GM18909 (cell line): ENCODE data around the gene MYH11.

ENCODE experiments used
- ATAC-seq: cut with Tn5 transposase; IDR thresholded peaks from one replicate; pipeline ENCODE4 v1.9.1; 2021; ENCODE audit warnings: mild to moderate bottlenecking; ENCODE audit not compliant: unreplicated experiment, poor library complexity

The MYH11 gene

DNA sequence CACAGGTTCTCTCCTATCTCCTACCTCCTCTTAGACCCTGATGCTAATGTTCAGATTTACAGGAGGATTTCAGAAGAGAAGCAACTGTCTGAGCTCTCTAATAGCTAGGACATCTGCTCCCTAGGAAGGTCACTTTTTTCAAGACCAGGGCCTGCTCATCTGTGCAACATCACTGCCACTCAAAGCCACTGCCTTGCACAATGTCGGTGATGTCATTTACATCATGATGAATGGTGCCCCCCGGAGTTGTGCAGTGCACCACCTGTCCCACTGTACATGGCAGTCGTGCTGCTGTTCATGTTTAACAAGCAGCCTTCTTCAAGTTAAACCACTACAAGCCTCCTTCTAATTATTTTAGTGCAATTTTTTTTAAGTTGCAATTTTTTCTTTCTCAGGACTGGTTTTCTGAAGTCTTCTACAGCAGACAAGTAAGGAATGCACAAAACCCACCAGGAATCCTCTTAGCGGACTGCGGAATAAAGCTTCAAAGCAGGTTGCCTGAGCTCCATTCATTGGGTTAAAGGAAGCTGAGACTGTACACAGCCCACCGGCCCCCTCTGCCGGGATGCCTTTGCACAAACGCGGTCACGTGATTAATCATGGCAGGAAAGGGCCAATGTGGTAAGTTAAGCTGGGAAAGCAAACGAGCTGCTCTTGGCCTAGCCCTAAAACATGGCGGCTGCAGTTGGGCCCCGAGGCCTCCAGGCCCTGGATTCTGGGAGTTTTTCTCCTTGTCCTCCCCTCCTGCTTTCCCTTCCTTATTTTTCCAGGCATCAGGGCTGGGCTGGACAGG is 74.1 kb downstream of the MYH11 start:
- ATAC-seq = no peak

DNA sequence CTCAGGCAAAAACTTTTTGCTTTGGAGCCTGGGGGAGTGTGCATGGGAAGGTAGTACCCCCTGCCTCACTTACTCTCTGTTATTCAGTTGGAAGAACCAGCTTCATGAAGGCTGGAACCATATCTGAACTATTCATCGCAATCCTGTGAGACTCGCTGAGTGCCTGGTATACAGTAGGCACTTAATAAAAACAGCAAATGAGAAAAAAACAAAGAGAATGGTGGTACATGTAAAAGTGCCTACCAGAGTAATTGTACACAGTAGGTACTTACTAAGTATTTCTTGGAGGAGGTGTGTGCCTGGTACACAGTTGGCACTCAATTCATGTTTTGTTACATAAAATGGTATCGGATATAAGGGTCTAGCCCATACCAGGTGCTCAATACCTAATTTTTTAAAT is 75.2 kb downstream of the MYH11 start:
- no peak for ATAC-seq

- ATAC-seq = no peak
These were observed 76.0 kb downstream of the MYH11 start for GRCh38 chr16:15780805-15781204.

DNA sequence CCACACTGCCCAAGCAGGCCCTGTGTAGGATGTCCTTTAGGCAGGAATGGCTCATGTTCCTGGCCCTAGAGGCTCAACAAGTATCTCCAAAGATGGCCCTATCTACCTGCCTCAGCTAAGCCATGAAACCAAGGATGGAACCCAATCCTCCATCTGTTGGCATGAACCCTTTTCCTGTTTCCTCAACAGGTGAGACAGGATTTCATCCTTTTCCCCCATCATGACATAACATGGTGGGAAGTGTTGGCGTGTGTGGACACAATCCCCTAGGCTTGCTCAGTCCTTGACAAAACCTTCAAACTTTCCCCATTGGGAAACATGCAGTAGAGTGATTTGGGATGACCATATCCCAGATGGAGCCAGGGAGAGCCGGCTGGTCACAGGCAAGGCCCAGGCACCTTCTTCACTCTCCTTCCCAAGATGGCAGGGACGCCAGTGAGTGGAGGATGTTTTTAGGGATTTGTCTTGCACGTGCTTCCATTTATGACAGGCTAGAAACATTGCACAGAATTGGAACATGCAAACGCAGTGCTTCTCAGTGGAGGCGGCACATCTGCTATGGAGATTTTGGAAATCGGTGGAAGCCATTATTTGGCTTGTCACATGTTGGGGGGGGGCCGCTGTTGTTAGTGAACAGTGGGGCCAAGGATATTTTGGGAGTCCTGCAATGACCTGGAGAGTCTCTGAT is 77.0 kb downstream of the MYH11 start:
- ATAC-seq = no peak

DNA sequence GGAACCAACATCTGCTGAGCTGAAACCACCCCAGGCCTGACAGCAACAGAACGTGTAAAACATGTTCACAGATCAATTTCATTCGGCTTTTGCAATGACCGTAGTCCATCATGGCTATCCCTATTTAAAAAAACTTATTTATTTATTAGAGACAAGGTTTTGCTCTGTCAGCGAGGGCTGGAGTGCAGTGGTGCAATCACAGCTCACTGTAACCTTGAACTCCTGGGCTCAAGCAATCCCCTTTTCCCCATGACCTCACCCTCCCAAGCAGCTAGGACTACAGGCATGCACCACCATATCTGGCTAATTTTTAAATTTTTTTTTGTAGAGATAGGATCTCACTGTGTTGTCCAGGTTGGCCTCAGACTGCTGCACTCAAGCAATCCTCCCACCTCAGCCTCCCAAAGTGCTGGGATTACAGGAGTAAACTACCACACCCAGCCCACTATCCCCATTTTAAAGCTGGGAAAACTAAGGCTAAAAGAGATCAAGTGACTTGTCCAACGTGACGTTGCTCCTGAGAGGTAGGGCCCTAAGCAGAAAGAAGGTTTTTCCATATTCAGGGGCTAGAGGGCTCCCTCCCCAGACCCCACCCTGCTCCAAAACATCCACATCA is 77.7 kb downstream of the MYH11 start:
- no peak for ATAC-seq

DNA sequence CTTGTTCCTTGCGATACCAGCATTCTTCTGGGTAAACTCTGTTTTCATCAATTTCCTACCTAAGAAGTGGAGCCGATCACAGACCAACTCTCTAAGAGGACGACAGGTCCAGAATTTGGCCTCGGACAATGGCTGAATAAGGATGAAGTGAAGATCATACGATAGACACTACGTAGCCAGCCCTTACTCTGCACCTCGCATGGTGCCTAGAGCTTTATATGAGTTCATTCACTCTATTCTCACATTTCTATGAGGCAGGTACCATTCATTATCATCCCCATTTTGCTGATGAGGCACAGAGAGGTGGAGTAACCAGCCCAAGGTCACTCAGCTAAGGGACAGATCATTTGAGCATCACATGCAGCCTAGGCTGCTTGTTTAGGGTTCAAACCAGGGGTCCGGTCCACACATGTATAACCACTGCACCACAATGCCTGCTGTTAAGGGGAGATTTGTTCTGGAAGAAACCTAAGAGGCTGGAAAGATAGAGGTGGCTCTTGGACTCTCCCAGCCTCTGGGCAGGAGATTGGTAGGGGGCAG is 78.6 kb downstream of the MYH11 start:
- no peak for ATAC-seq

- ATAC-seq = no peak
These were observed 79.2 kb downstream of the MYH11 start for GRCh38 chr16:15777533-15778203.

GRCh38 chr16:15776572-15776971 is 80.3 kb downstream of the MYH11 start:
- no peak for ATAC-seq

- ATAC-seq = no peak
These were observed 81.0 kb downstream of the MYH11 start for GRCh38 chr16:15775663-15776304.

DNA sequence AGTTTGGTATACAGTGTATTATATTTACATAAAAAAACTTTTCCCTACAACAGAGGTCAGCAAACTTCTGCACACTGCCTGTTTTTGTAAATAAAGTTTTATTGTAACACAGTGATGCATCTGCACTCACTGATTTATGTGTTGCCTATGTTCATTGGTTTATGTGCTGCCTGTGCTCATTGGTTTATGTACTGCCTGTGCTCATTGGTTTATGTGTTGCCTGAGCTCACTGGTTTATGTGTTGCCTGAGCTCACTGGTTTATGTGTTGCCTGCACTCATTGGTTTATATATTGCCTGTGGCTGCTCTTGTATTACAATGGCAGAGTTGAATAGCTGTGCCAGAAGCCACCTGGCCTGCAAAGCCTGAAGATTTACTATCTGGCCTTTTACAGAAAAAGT is 81.6 kb downstream of the MYH11 start:
- ATAC-seq = no peak

DNA sequence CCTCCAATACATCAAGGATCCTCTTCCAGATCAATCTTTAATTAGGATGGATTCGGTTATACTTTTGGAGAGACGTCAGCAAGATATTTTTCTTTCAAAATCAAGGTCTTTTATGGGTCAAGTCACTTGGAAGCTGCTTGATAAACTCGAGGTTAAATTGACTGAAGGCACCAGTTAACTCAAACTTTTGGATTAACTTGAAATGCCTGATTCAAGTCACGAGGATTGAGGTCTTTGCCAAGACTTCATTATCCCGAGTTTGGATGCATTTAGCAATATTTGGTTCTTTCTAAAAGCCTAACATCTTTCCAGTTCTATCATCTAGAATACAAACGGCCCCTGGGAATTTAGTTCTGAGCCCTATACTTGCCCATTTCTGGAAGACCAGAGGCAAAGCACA is 82.9 kb downstream of the MYH11 start:
- no peak for ATAC-seq

DNA sequence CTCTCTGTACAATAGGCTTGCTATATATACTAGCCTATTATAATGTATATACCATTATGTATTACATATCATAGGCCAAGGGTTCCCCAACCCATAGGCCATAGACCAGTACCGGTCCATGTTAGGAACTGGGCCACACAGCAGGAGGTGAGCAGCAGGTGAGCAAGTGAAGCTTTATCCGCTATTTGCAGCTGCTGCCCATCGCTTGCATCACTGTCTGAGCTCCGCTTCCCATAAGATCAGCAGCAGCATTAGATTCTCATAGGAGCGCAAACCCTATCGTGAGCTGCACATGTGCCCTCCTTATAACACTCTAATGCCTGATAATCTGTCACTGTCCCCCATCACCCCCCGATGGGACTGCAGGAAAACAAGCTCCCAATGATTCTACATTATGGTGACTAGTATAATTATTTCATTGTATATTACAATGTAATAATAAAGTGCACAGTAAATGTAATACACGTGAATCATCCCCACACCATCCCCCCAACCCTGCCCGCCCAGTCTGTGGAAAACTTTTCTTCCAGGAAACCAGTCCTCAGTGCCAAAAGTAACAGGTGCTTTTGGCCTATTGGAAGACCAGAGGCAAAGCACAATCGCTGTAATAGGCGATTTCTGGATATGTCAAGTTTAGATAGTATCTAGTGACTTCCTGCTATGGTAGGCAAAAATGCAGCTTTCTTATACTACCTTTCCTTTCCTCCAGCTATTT is 84.1 kb downstream of the MYH11 start:
- ATAC-seq = no peak

DNA sequence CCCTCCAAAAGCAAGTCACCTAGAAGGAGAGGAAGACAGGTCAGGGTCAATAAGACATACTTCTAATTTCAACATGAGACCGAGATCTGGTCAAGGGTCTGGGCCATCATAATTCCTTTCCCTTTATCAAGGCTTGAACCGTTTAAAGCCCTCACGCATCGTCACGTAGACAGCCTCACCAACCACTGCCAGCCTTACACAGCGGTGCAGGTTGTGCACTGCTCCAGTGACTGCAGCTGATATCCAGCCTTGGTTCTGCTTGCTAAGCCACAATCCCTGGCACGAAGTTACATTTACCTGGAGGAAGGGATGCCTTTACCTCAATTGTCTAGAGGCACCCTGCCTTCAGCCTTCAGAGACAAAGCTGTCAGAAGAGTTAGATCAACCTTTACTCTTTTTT is 85.1 kb downstream of the MYH11 start:
- no peak for ATAC-seq

- ATAC-seq = no peak
These were observed 86.3 kb downstream of the MYH11 start for GRCh38 chr16:15770512-15770911.

DNA sequence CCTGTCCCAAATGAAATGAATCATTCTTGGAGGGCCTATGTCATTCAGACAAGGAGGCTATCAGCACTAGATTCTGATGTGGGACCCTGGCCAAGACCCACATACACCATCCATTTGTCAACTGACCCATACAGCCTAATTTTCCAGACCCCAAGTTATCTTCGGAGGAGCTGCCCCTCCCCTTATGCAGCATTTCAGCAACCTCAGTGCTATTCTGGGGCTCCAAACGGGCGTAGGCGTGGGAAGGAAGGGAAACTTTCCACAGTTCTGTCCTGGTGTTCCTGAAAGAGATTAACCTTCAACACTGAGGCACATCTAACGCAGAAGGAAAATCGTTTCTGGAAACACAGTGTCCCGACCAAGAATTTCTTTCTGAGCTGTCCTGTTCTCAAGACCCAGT is 86.7 kb downstream of the MYH11 start:
- no peak for ATAC-seq

GRCh38 chr16:15769239-15769638 is 87.6 kb downstream of the MYH11 start:
- ATAC-seq = no peak

GRCh38 chr16:15768201-15768600 is 88.6 kb downstream of the MYH11 start:
- no peak for ATAC-seq

GRCh38 chr16:15766918-15767317 is 89.9 kb downstream of the MYH11 start:
- ATAC-seq = no peak

GRCh38 chr16:15765880-15766279 is 90.9 kb downstream of the MYH11 start:
- ATAC-seq = peak; percentile 84

DNA sequence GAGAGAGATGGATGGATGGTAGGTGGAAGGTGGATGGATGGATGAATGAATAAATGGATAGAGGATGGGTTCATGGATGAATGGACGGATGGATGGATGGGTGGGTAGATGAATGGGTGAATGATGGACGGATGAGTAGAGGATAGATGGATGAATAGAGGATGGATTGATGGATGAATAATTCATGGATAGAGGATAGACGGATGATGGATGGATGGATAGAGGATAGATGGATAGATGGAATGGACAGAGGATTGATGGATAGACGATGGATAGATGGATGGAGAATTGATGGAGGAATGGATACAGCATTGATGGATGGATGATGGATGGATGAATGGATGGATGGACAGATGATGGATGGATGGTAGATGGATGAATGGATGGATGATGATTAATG is 91.7 kb downstream of the MYH11 start:
- no peak for ATAC-seq
